Fibroblast of lung (primary cell): ENCODE measurements around the gene S100A4. TPM values are rescaled to one million over a fixed set of nuclear protein-coding genes. Genes with fewer than 3 reads are reported as not detected.

Experiments used
- DNase-seq, 2 donors: peaks; one replicate each; pipeline versions ENCODE4 v3.0.0 to v3.0.0-alpha.2; 2010; ENCODE audit warnings: low read depth in 2 of 2
- H2AFZ ChIP-seq: 2 replicates; pipeline ENCODE4 v1.5.1; 2012; ENCODE audit warnings: low read length, control low read depth, inconsistent platforms
- H3K27ac ChIP-seq: 2 replicates; pipeline ENCODE4 v1.5.1; 2011; ENCODE audit warnings: low read length, control low read depth; ENCODE audit not compliant: insufficient read depth
- H3K27me3 ChIP-seq: 2 replicates; pipeline ENCODE4 v1.5.1; 2011; ENCODE audit warnings: mild to moderate bottlenecking, low read length; ENCODE audit not compliant: control insufficient read depth, insufficient read depth
- H3K36me3 ChIP-seq: 2 replicates; pipeline ENCODE4 v1.5.1; 2011; ENCODE audit warnings: low read length; ENCODE audit not compliant: control insufficient read depth, insufficient read depth
- H3K4me1 ChIP-seq: 2 replicates; pipeline ENCODE4 v1.5.1; 2011; ENCODE audit warnings: low read length; ENCODE audit not compliant: control insufficient read depth, insufficient read depth; ENCODE audit errors: extremely low read depth
- H3K4me2 ChIP-seq: 2 replicates; pipeline ENCODE4 v1.5.1; 2011; ENCODE audit warnings: low read length, control low read depth; ENCODE audit not compliant: insufficient read depth; ENCODE audit errors: extremely low read depth
- H3K4me3 ChIP-seq, 4 experiments: fragments of 200-600 bp in 1 of 4; sonication (generic) in 1 of 4; replicated peaks in 1 of 4; 2 replicates each; pipeline ENCODE4 v1.5.1; 2011 to 2016; ENCODE audit warnings: low read length in 4 of 4, low read depth in 3 of 4, mild to moderate bottlenecking in 3 of 4, control low read depth in 2 of 4, inconsistent platforms in 1 of 4, mixed read lengths in 1 of 4; ENCODE audit not compliant: insufficient read depth in 1 of 4; ENCODE audit errors: control extremely low read depth in 1 of 4
- H3K79me2 ChIP-seq: 2 replicates; pipeline ENCODE4 v1.5.1; 2012; ENCODE audit warnings: mild to moderate bottlenecking, low read length, inconsistent platforms; ENCODE audit not compliant: control insufficient read depth, insufficient read depth
- H3K9ac ChIP-seq: 2 replicates; pipeline ENCODE4 v1.5.1; 2011; ENCODE audit warnings: mild to moderate bottlenecking, low read length, control low read depth; ENCODE audit not compliant: insufficient read depth
- H3K9me3 ChIP-seq: 2 replicates; pipeline ENCODE4 v1.5.1; 2012; ENCODE audit warnings: low read depth, low read length; ENCODE audit not compliant: control insufficient read depth, insufficient read depth
- H4K20me1 ChIP-seq: 2 replicates; pipeline ENCODE4 v1.5.1; 2011; ENCODE audit warnings: low read length; ENCODE audit not compliant: control insufficient read depth, insufficient read depth; ENCODE audit errors: extremely low read depth
- EZH2 ChIP-seq: IDR thresholded peaks from 2 replicates; pipeline ENCODE4 v1.5.1; 2012; ENCODE audit warnings: low read length, control low read depth, mild to moderate bottlenecking; ENCODE audit errors: missing control alignments
- polyA plus RNA-seq, 2 donors: library from polyadenylated mRNA; depleted of rRNA in 1 of 2; stranded (reverse) in 1 of 2; unstranded in 1 of 2; fragments of >200 nt; gene quantifications; 2 replicates each; pipeline ENCODE4 v1.2.1, GENCODE V29; 2011 to 2012; ENCODE audit warnings: missing spikeins in 1 of 2
- total RNA-seq: library from RNA; depleted of rRNA; stranded (reverse); fragments of >200 nt; gene quantifications from 2 replicates; pipeline ENCODE4 v1.2.1, GENCODE V29; 2014
- TF ChIP-seq, protein P1 (sequence below), 2 donors: IDR thresholded peaks in 1 of 2; conservative IDR thresholded peaks in 1 of 2; 1 replicate in 1 of 2; 2 replicates in 1 of 2; pipeline ENCODE4 v1.5.1; 2011 to 2012; ENCODE audit warnings: low read length in 2 of 2, control low read depth in 1 of 2, inconsistent platforms in 1 of 2, low read depth in 1 of 2, mild to moderate bottlenecking in 1 of 2

S100A4 gene
- total and polyA plus RNA-seq, 2 donors (not counting 1 experiment from before 2014, with no cell fraction given) = 287 to 371 TPM

GRCh38 chr1:153535242-153536011 lies 10.2 kb downstream of the S100A4 start, which contains the start of gene S100A6:
Gene S100A6, minus strand, starts transcription at chr1:153535991. Its CDS starts 652 bp downstream, at chr1:153535339.
- Histone ChIP-seq H3K36me3 (peaks cover 6% of the 10 kb centered on the region), H3K9ac (peak within 1 kb of the TSS; percentile 93), H3K4me3 (peak within 1 kb of the TSS; percentile 96 to 100 (median 98)), H3K4me2 (peak within 1 kb of the TSS; percentile 89), H4K20me1 (no peaks in the 10 kb centered on the region), H3K4me1 (peaks cover 18% of the 10 kb centered on the region), H3K79me2 (peaks cover 23% of the 10 kb centered on the region), H2AFZ (peak within 1 kb of the TSS; percentile 43), H3K27ac (peak within 1 kb of the TSS; percentile 98), H3K9me3 (no peaks in the 10 kb centered on the region), H3K27me3 (no peaks in the 10 kb centered on the region)
- DNase-seq = peak; percentile 28 to 60
- TF ChIP-seq, protein P1, sequence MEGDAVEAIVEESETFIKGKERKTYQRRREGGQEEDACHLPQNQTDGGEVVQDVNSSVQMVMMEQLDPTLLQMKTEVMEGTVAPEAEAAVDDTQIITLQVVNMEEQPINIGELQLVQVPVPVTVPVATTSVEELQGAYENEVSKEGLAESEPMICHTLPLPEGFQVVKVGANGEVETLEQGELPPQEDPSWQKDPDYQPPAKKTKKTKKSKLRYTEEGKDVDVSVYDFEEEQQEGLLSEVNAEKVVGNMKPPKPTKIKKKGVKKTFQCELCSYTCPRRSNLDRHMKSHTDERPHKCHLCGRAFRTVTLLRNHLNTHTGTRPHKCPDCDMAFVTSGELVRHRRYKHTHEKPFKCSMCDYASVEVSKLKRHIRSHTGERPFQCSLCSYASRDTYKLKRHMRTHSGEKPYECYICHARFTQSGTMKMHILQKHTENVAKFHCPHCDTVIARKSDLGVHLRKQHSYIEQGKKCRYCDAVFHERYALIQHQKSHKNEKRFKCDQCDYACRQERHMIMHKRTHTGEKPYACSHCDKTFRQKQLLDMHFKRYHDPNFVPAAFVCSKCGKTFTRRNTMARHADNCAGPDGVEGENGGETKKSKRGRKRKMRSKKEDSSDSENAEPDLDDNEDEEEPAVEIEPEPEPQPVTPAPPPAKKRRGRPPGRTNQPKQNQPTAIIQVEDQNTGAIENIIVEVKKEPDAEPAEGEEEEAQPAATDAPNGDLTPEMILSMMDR (conservative IDR thresholded peaks at IDR 0.05 in 1 of 2, IDR thresholded peaks at IDR 0.05 in 1 of 2; ENCODE audit: low read depth in 1 of 2, low read length in 2 of 2) = no peak
- TF ChIP-seq EZH2 = no peak

DNA sequence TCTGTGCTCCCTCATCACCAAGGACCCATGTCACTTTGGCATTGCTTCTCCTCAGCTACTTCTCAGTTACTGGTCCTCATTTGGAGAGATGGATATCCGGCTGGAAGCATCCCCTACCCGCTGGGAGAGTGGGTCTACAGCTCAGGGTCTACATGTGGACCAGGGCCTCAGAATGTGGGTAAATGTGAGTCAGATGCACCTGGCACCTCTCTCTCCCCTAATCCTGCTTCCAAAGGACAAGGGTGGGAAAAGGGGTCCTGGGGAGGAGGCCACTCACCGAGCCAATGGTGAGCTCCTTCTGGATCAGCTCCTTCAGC lies 10.7 kb downstream of the S100A4 start:
- H3K4me3 ChIP-seq = peak overlapping the region; percentile 96 to 100 (median 98)
- no peak for DNase-seq
- no peaks in the 10 kb centered on the region for H4K20me1 ChIP-seq
- TF ChIP-seq, protein P1 (conservative IDR thresholded peaks at IDR 0.05 in 1 of 2, IDR thresholded peaks at IDR 0.05 in 1 of 2; ENCODE audit: low read depth in 1 of 2, low read length in 2 of 2) = no peak
- TF ChIP-seq EZH2 = no peak
- peaks cover 13% of the 10 kb centered on the region for H3K4me1 ChIP-seq
- peak overlapping the region; percentile 86 for H3K4me2 ChIP-seq
- no peak overlapping the region for H2AFZ ChIP-seq
- peak overlapping the region; percentile 98 for H3K27ac ChIP-seq
- H3K79me2 ChIP-seq = peaks cover 23% of the 10 kb centered on the region
- H3K36me3 ChIP-seq = peaks cover 6% of the 10 kb centered on the region
- H3K9ac ChIP-seq = peak overlapping the region; percentile 93
- H3K27me3 ChIP-seq = no peaks in the 10 kb centered on the region
- H3K9me3 ChIP-seq = no peaks in the 10 kb centered on the region

GRCh38 chr1:153534226-153534924 lies 11.2 kb downstream of the S100A4 start:
- peak overlapping the region; percentile 98 for H3K27ac ChIP-seq
- TF ChIP-seq EZH2 = no peak
- TF ChIP-seq, protein P1 (conservative IDR thresholded peaks at IDR 0.05 in 1 of 2, IDR thresholded peaks at IDR 0.05 in 1 of 2; ENCODE audit: low read depth in 1 of 2, low read length in 2 of 2) = no peak
- peak overlapping the region; percentile 93 for H3K9ac ChIP-seq
- no peaks in the 10 kb centered on the region for H3K9me3 ChIP-seq
- H4K20me1 ChIP-seq = no peaks in the 10 kb centered on the region
- peaks cover 6% of the 10 kb centered on the region for H3K36me3 ChIP-seq
- DNase-seq = peak; percentile 50 to 63
- H3K79me2 ChIP-seq = peaks cover 23% of the 10 kb centered on the region
- peaks cover 10% of the 10 kb centered on the region for H3K4me1 ChIP-seq
- H3K4me2 ChIP-seq = peak overlapping the region; percentile 86
- no peak overlapping the region for H2AFZ ChIP-seq
- H3K27me3 ChIP-seq = no peaks in the 10 kb centered on the region
- H3K4me3 ChIP-seq = peak overlapping the region; percentile 96 to 100 (median 98)
